ENCODE measurements around the gene SLC8A2. TPM values are rescaled to one million over a fixed set of nuclear protein-coding genes. Genes with fewer than 3 reads are reported as not detected.

Gene SLC8A2
- total and polyA plus RNA-seq, 2 experiments from 2014 or later = 0.86 to 10.0 TPM

DNA sequence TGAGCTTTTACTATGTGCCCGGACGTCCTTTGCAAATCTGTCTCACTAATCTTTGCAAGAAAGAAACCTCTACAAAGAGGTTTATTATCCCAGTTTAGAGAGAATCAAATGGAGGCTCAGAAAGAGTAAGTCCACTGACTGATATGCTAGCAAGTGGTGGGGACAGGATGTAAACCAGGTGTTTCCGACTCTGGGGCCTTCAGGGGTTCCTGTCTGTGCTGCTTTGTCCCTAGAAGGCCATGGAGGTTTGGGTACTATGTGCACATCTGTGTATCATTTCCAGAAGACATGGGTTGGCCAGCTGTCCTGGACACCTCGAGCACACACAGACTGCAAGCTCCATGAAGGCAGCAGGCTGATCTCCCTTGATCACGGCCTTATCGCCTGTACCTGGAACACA is 13.5 kb upstream of the SLC8A2 start (continued):
- TF ChIP-seq, protein P1, sequence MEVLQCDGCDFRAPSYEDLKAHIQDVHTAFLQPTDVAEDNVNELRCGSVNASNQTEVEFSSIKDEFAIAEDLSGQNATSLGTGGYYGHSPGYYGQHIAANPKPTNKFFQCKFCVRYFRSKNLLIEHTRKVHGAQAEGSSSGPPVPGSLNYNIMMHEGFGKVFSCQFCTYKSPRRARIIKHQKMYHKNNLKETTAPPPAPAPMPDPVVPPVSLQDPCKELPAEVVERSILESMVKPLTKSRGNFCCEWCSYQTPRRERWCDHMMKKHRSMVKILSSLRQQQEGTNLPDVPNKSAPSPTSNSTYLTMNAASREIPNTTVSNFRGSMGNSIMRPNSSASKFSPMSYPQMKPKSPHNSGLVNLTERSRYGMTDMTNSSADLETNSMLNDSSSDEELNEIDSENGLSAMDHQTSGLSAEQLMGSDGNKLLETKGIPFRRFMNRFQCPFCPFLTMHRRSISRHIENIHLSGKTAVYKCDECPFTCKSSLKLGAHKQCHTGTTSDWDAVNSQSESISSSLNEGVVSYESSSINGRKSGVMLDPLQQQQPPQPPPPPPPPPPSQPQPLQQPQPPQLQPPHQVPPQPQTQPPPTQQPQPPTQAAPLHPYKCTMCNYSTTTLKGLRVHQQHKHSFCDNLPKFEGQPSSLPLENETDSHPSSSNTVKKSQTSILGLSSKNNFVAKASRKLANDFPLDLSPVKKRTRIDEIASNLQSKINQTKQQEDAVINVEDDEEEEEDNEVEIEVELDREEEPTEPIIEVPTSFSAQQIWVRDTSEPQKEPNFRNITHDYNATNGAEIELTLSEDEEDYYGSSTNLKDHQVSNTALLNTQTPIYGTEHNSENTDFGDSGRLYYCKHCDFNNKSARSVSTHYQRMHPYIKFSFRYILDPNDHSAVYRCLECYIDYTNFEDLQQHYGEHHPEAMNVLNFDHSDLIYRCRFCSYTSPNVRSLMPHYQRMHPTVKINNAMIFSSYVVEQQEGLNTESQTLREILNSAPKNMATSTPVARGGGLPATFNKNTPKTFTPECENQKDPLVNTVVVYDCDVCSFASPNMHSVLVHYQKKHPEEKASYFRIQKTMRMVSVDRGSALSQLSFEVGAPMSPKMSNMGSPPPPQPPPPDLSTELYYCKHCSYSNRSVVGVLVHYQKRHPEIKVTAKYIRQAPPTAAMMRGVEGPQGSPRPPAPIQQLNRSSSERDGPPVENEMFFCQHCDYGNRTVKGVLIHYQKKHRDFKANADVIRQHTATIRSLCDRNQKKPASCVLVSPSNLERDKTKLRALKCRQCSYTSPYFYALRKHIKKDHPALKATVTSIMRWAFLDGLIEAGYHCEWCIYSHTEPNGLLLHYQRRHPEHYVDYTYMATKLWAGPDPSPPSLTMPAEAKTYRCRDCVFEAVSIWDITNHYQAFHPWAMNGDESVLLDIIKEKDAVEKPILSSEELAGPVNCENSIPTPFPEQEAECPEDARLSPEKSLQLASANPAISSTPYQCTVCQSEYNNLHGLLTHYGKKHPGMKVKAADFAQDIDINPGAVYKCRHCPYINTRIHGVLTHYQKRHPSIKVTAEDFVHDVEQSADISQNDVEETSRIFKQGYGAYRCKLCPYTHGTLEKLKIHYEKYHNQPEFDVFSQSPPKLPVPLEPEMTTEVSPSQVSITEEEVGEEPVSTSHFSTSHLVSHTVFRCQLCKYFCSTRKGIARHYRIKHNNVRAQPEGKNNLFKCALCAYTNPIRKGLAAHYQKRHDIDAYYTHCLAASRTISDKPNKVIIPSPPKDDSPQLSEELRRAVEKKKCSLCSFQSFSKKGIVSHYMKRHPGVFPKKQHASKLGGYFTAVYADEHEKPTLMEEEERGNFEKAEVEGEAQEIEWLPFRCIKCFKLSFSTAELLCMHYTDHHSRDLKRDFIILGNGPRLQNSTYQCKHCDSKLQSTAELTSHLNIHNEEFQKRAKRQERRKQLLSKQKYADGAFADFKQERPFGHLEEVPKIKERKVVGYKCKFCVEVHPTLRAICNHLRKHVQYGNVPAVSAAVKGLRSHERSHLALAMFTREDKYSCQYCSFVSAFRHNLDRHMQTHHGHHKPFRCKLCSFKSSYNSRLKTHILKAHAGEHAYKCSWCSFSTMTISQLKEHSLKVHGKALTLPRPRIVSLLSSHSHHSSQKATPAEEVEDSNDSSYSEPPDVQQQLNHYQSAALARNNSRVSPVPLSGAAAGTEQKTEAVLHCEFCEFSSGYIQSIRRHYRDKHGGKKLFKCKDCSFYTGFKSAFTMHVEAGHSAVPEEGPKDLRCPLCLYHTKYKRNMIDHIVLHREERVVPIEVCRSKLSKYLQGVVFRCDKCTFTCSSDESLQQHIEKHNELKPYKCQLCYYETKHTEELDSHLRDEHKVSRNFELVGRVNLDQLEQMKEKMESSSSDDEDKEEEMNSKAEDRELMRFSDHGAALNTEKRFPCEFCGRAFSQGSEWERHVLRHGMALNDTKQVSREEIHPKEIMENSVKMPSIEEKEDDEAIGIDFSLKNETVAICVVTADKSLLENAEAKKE (CRISPR knock-in tag; IDR thresholded peaks at IDR 0.05) = no peak
- TF ChIP-seq JUNB (IDR thresholded peaks at IDR 0.05; ENCODE audit: unreplicated experiment) (no peak), STAT1 (IDR thresholded peaks at IDR 0.05; ENCODE audit: unreplicated experiment) (no peak)

DNA sequence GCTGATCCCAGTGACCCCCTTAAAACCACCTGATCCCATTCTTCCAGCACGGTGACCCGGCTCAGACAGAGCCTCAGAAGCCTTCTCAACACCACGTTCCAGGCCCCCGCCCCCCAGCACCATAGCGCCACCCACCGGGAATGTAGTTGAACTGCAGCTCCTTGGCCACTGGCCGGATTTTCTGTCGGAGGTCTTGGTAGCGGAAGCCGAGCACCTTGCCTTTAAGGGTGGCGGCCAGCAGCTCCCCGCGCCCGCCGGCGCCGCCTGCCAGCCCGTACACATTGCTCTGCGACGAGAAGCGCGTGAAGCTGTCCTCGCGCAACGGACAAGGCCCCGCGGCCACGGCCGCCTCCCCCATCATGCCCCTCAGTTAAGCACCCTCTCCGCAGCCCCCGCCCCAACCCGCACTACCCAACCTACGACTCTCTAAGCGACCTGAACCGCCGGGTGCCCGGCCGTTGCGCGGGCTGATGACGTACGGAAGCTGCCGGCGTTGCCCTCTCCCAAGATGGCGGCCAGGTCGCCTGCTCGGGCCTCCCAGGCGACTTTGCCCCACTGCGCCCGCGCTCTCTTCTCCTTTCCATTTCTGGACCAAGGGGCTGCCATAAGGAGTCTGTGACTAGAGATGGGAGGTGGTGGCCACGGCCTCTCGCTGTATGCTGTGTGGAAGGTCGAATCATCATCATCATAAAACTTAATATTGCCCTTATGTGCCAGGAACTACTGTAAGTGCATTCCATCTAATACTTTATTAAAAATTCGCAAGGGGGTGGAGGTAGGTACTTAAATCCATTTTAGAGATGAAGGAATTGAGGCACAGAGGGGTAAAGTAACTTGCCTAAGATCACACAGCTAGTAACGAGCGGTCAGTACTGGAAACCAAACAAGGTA is 12.4 kb upstream of the SLC8A2 start, which contains the start of gene KPTN:
Gene KPTN (minus strand): TSS at position 420 of the 891 bp plus-strand sequence. CDS start 59 bp downstream, at position 361.
- Histone ChIP-seq H2AFZ (peak within 1 kb of the TSS; percentile 70; the same call in 1 of the 2 replicates), H3K4me1 (ENCODE audit: insufficient read depth) (peaks cover 4% of the 10 kb centered on the region; the same call in 1 of the 2 replicates), H3K9me2 (ENCODE audit: insufficient read depth) (peaks cover 4% of the 10 kb centered on the region; the same call in 1 of the 2 replicates), H3K36me3 (ENCODE audit: insufficient read depth) (no peaks in the 10 kb centered on the region), H3F3A (replicated peaks; ENCODE audit: low read depth) (peaks cover 15% of the 10 kb centered on the region; the same call in 1 of the 2 replicates), H3K79me2 (replicated peaks; ENCODE audit: insufficient read depth) (no peaks in the 10 kb centered on the region), H3K27ac (ENCODE audit: low read depth) (peak within 1 kb of the TSS; percentile 74), H3K27me3 (ENCODE audit: insufficient read depth) (peaks cover 8% of the 10 kb centered on the region), H3K4me3 (peak within 1 kb of the TSS; percentile 67), H4K20me1 (replicated peaks; ENCODE audit: insufficient read depth) (no peaks in the 10 kb centered on the region), H3K4me2 (peak within 1 kb of the TSS; percentile 78)
- TF ChIP-seq NANOG (IDR thresholded peaks at IDR 0.05; ENCODE audit: borderline replicate concordance) (no peak), STAT1 (IDR thresholded peaks at IDR 0.05; ENCODE audit: unreplicated experiment) (no peak), EZH2phosphoT487 (IDR thresholded peaks at IDR 0.05; ENCODE audit: unreplicated experiment) (no peak), CREB1 (CRISPR knock-in tag; IDR thresholded peaks at IDR 0.05; ENCODE audit: low read depth) (peak; percentile 99), ZNF331 (CRISPR knock-in tag; IDR thresholded peaks at IDR 0.05; ENCODE audit: low read depth) (no peak), POLR2AphosphoS5 (IDR thresholded peaks at IDR 0.05; ENCODE audit: low read depth) (peak; percentile 69), EZH2 (IDR thresholded peaks at IDR 0.05; ENCODE audit: low read depth, unreplicated experiment) (no peak), JUNB (IDR thresholded peaks at IDR 0.05; ENCODE audit: unreplicated experiment) (no peak), ZNF114 (CRISPR knock-in tag; IDR thresholded peaks at IDR 0.05) (no peak)
- TF ChIP-seq, protein P2, sequence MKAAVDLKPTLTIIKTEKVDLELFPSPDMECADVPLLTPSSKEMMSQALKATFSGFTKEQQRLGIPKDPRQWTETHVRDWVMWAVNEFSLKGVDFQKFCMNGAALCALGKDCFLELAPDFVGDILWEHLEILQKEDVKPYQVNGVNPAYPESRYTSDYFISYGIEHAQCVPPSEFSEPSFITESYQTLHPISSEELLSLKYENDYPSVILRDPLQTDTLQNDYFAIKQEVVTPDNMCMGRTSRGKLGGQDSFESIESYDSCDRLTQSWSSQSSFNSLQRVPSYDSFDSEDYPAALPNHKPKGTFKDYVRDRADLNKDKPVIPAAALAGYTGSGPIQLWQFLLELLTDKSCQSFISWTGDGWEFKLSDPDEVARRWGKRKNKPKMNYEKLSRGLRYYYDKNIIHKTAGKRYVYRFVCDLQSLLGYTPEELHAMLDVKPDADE (IDR thresholded peaks at IDR 0.05) = peak; percentile 90
- TF ChIP-seq, protein P3, sequence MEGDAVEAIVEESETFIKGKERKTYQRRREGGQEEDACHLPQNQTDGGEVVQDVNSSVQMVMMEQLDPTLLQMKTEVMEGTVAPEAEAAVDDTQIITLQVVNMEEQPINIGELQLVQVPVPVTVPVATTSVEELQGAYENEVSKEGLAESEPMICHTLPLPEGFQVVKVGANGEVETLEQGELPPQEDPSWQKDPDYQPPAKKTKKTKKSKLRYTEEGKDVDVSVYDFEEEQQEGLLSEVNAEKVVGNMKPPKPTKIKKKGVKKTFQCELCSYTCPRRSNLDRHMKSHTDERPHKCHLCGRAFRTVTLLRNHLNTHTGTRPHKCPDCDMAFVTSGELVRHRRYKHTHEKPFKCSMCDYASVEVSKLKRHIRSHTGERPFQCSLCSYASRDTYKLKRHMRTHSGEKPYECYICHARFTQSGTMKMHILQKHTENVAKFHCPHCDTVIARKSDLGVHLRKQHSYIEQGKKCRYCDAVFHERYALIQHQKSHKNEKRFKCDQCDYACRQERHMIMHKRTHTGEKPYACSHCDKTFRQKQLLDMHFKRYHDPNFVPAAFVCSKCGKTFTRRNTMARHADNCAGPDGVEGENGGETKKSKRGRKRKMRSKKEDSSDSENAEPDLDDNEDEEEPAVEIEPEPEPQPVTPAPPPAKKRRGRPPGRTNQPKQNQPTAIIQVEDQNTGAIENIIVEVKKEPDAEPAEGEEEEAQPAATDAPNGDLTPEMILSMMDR (conservative IDR thresholded peaks at IDR 0.05; ENCODE audit: low read depth in 2 of 2) = peak; percentile 96 to 98
- H3K9me3 Mint-ChIP-seq = no peaks in the 10 kb centered on the region
- peaks cover 22% of the 10 kb centered on the region for H3K27me3 Mint-ChIP-seq (ENCODE audit: insufficient read depth, low read depth, poor library complexity)
- DNase-seq (ENCODE audit: low spot score) = peak; percentile 96
- H3K4me3 Mint-ChIP-seq = peak within 1 kb of the TSS; percentile 92
- ATAC-seq = peak; percentile 72
- H3K4me1 Mint-ChIP-seq = peaks cover 14% of the 10 kb centered on the region
- peak within 1 kb of the TSS; percentile 99 for H3K27ac Mint-ChIP-seq
- no peaks in the 10 kb centered on the region for H3K36me3 Mint-ChIP-seq (ENCODE audit: low read depth)
